ENCODE results near the gene POLR3GL. TPM values are rescaled to one million over a fixed set of nuclear protein-coding genes. Genes with fewer than 3 reads are reported as not detected.

POLR3GL gene
- polyA plus RNA-seq, 1 donor from 2014 or later, result 64.0 TPM

- H3K4me3 Mint-ChIP-seq, result peak overlapping the region in 2 of 4 donors; percentile 1 to 56
- peaks cover 51 to 71% (median 61%) of the 10 kb centered on the region in 3 donors for H3K4me1 Mint-ChIP-seq
- H3K9me3 Mint-ChIP-seq, result no peaks in the 10 kb centered on the region
- peak overlapping the region; percentile 26 to 74 (median 40) for H3K27ac Mint-ChIP-seq
- no peaks in the 10 kb centered on the region for H3K27me3 Mint-ChIP-seq
- no peaks in the 10 kb centered on the region for H3K36me3 Mint-ChIP-seq
Observed at GRCh38 chr1:145987926-145988325, 23.4 kb downstream of the POLR3GL start.

- H3K9me3 Mint-ChIP-seq, result no peaks in the 10 kb centered on the region
- peaks cover 6% of the 10 kb centered on the region for H3K36me3 Mint-ChIP-seq
- no peaks in the 10 kb centered on the region for H3K27me3 Mint-ChIP-seq
- peak overlapping the region; percentile 24 to 74 (median 40) for H3K27ac Mint-ChIP-seq
- peak overlapping the region; percentile 1 to 57 (median 20) for H3K4me3 Mint-ChIP-seq
- peaks cover 45 to 63% (median 53%) of the 10 kb centered on the region in 3 donors for H3K4me1 Mint-ChIP-seq
Observed at GRCh38 chr1:145988773-145989172, 24.3 kb downstream of the POLR3GL start.

GRCh38 chr1:145990249-145990855 is 25.9 kb downstream of the POLR3GL start:
- Mint-ChIP-seq H3K4me3 (peak overlapping the region in 3 of 4 donors; percentile 44 to 97 (median 82)), H3K4me1 (peaks cover 35 to 49% (median 39%) of the 10 kb centered on the region in 3 donors), H3K27ac (peak overlapping the region; percentile 24 to 81 (median 64)), H3K9me3 (no peaks in the 10 kb centered on the region), H3K36me3 (peaks cover 22% of the 10 kb centered on the region), H3K27me3 (no peaks in the 10 kb centered on the region)

GRCh38 chr1:145991735-145992412 is 27.4 kb downstream of the POLR3GL start:
- no peaks in the 10 kb centered on the region for H3K27me3 Mint-ChIP-seq
- H3K9me3 Mint-ChIP-seq, result peaks cover 0 to 3% (median 0%) of the 10 kb centered on the region in 3 donors
- peaks cover 26 to 38% (median 35%) of the 10 kb centered on the region in 3 donors for H3K4me1 Mint-ChIP-seq
- peak overlapping the region in 2 of 3 donors; percentile 64 to 80 for H3K27ac Mint-ChIP-seq
- H3K36me3 Mint-ChIP-seq, result peaks cover 27% of the 10 kb centered on the region
- peak overlapping the region; percentile 82 to 98 (median 97) for H3K4me3 Mint-ChIP-seq

GRCh38 chr1:145992502-145992936 is 28.0 kb downstream of the POLR3GL start:
- Mint-ChIP-seq H3K9me3 (peaks cover 0 to 3% (median 0%) of the 10 kb centered on the region in 3 donors), H3K36me3 (peaks cover 27% of the 10 kb centered on the region), H3K4me3 (peak overlapping the region; percentile 82 to 98 (median 97)), H3K27ac (peak overlapping the region; percentile 33 to 80 (median 64)), H3K27me3 (no peaks in the 10 kb centered on the region), H3K4me1 (peaks cover 27 to 38% (median 37%) of the 10 kb centered on the region in 3 donors)

- Mint-ChIP-seq H3K27ac (peak overlapping the region; percentile 33 to 80 (median 64)), H3K4me3 (peak overlapping the region; percentile 82 to 98 (median 97)), H3K36me3 (peaks cover 27% of the 10 kb centered on the region), H3K9me3 (peaks cover 0 to 3% (median 0%) of the 10 kb centered on the region in 3 donors), H3K4me1 (peaks cover 27 to 42% (median 38%) of the 10 kb centered on the region in 3 donors), H3K27me3 (no peaks in the 10 kb centered on the region)
Observed at GRCh38 chr1:145992958-145993617, 28.6 kb downstream of the POLR3GL start.

GRCh38 chr1:145993618-145994390 is 29.3 kb downstream of the POLR3GL start:
- peaks cover 0 to 3% (median 0%) of the 10 kb centered on the region in 3 donors for H3K9me3 Mint-ChIP-seq
- H3K4me3 Mint-ChIP-seq, result peak overlapping the region; percentile 82 to 98 (median 97)
- no peaks in the 10 kb centered on the region for H3K27me3 Mint-ChIP-seq
- peaks cover 27% of the 10 kb centered on the region for H3K36me3 Mint-ChIP-seq
- peaks cover 28 to 40% (median 38%) of the 10 kb centered on the region in 3 donors for H3K4me1 Mint-ChIP-seq
- H3K27ac Mint-ChIP-seq, result peak overlapping the region; percentile 21 to 99 (median 76)

- peak overlapping the region; percentile 59 to 99 (median 76) for H3K27ac Mint-ChIP-seq
- no peaks in the 10 kb centered on the region for H3K27me3 Mint-ChIP-seq
- H3K9me3 Mint-ChIP-seq, result peaks cover 0 to 3% (median 0%) of the 10 kb centered on the region in 3 donors
- peaks cover 27% of the 10 kb centered on the region for H3K36me3 Mint-ChIP-seq
- H3K4me1 Mint-ChIP-seq, result peaks cover 28 to 42% (median 41%) of the 10 kb centered on the region in 3 donors
- peak overlapping the region; percentile 82 to 98 (median 97) for H3K4me3 Mint-ChIP-seq
Observed at GRCh38 chr1:145994391-145995120, 30.1 kb downstream of the POLR3GL start.

GRCh38 chr1:145995148-145995881 is 30.8 kb downstream of the POLR3GL start:
- H3K9me3 Mint-ChIP-seq, result peaks cover 0 to 3% (median 0%) of the 10 kb centered on the region in 3 donors
- H3K27ac Mint-ChIP-seq, result peak overlapping the region; percentile 76 to 99 (median 98)
- peaks cover 30 to 46% (median 43%) of the 10 kb centered on the region in 3 donors for H3K4me1 Mint-ChIP-seq
- no peaks in the 10 kb centered on the region for H3K27me3 Mint-ChIP-seq
- peak overlapping the region; percentile 82 to 98 (median 97) for H3K4me3 Mint-ChIP-seq
- H3K36me3 Mint-ChIP-seq, result peaks cover 27% of the 10 kb centered on the region

- Mint-ChIP-seq H3K9me3 (peaks cover 0 to 3% (median 0%) of the 10 kb centered on the region in 3 donors), H3K4me3 (peak overlapping the region; percentile 82 to 98 (median 97)), H3K27me3 (no peaks in the 10 kb centered on the region), H3K27ac (peak overlapping the region; percentile 76 to 99 (median 98)), H3K4me1 (peaks cover 29 to 42% (median 37%) of the 10 kb centered on the region in 3 donors), H3K36me3 (peaks cover 27% of the 10 kb centered on the region)
Observed at GRCh38 chr1:145995964-145996432, 31.5 kb downstream of the POLR3GL start.

- peaks cover 27% of the 10 kb centered on the region for H3K36me3 Mint-ChIP-seq
- H3K27me3 Mint-ChIP-seq, result no peaks in the 10 kb centered on the region
- H3K4me3 Mint-ChIP-seq, result peak within 1 kb of the TSS; percentile 82 to 98 (median 97)
- peaks cover 32 to 42% (median 35%) of the 10 kb centered on the region in 3 donors for H3K4me1 Mint-ChIP-seq
- peak within 1 kb of the TSS; percentile 76 to 99 (median 98) for H3K27ac Mint-ChIP-seq
- H3K9me3 Mint-ChIP-seq, result peaks cover 0 to 3% (median 0%) of the 10 kb centered on the region in 3 donors
Observed at GRCh38 chr1:145996433-145997015, 32.0 kb downstream of the POLR3GL start, which contains the start of gene TXNIP. Gene TXNIP, minus strand, starts transcription at chr1:145996579. Its CDS starts 313 bp downstream, at chr1:145996266.

- Mint-ChIP-seq H3K9me3 (peaks cover 0 to 3% (median 0%) of the 10 kb centered on the region in 3 donors), H3K4me1 (peaks cover 34 to 42% (median 39%) of the 10 kb centered on the region in 3 donors), H3K27me3 (no peaks in the 10 kb centered on the region), H3K36me3 (peaks cover 27% of the 10 kb centered on the region), H3K27ac (peak overlapping the region; percentile 76 to 99 (median 98)), H3K4me3 (peak overlapping the region; percentile 82 to 98 (median 97))
Observed at GRCh38 chr1:145997016-145997717, 32.7 kb downstream of the POLR3GL start.

Data from IgD-negative memory B cell (primary cell).